K562 (cell line): ENCODE data around the gene PDGFA. TPM values are rescaled to one million over a fixed set of nuclear protein-coding genes. Genes with fewer than 3 reads are reported as not detected.

Experiments used
- ETS1 ChIP-seq: conservative IDR thresholded peaks from 2 replicates; pipeline ENCODE4 v1.6.1; 2011; ENCODE audit warnings: low read depth, mild to moderate bottlenecking, low read length; ENCODE audit not compliant: control insufficient read depth
- KDM4B ChIP-seq, 2 experiments: fragments of 450-650 bp in 1 of 2; sonication (generic) in 1 of 2; IDR thresholded peaks; 2 replicates each; pipeline ENCODE4 v1.6.1; 2016 to 2017; ENCODE audit warnings: borderline replicate concordance in 2 of 2, antibody characterized with exemption in 1 of 2, low read depth in 1 of 2, mild to moderate bottlenecking in 1 of 2
- KLF10 ChIP-seq: fragments of 250-450 bp; sonication (Bioruptor Pico); IDR thresholded peaks from 2 replicates; pipeline ENCODE4 v1.6.1; 2021; ENCODE audit warnings: matching md5 sums
- NFXL1 ChIP-seq: fragments of 450-650 bp; formaldehyde crosslinking; IDR thresholded peaks from 2 replicates; pipeline ENCODE4 v1.4.0; 2021; ENCODE audit warnings: mild to moderate bottlenecking
- NKRF ChIP-seq: fragments of 450-650 bp; IDR thresholded peaks from 2 replicates; pipeline ENCODE4 v1.6.1; 2016; ENCODE audit warnings: borderline replicate concordance
- NRF1 ChIP-seq, 2 experiments: fragments of 450-650 bp; IDR thresholded peaks in 1 of 2; conservative IDR thresholded peaks in 1 of 2; 2 replicates each; pipeline ENCODE4 v1.6.1; 2014; ENCODE audit warnings: mild to moderate bottlenecking in 2 of 2
- PCBP2 ChIP-seq: fragments of 200-400 bp; formaldehyde crosslinking; IDR thresholded peaks from 2 replicates; pipeline ENCODE4 v1.6.1; 2018; ENCODE audit warnings: low read length, low read depth, mild to moderate bottlenecking, moderate library complexity; ENCODE audit not compliant: poor library complexity, severe bottlenecking
- ZC3H4 ChIP-seq: sonication (generic); formaldehyde crosslinking; IDR thresholded peaks from 2 replicates; pipeline ENCODE4 v1.9.0; 2021; ENCODE audit warnings: missing genetic modification reagents, borderline replicate concordance
- ZNF354B ChIP-seq: fragments of 250-450 bp; sonication (Bioruptor Pico); IDR thresholded peaks from 2 replicates; pipeline ENCODE4 v1.4.0; 2020
- ZNF609 ChIP-seq: sonication (generic); formaldehyde crosslinking; IDR thresholded peaks from 2 replicates; pipeline ENCODE4 v1.8.1; 2023; ENCODE audit warnings: missing genetic modification reagents, mild to moderate bottlenecking, borderline replicate concordance
- polyA plus RNA-seq, 8 experiments: library from polyadenylated mRNA; depleted of rRNA in 4 of 8; stranded (reverse) in 5 of 8; unstranded in 3 of 8; fragments of >200 nt; fragmentation: Nextera tagmentation in 2 of 8; fragmentation: Illumina TruSeq in 1 of 8; extraction: Ambion mirVana in 2 of 8; extraction: Trizol in 1 of 8; gene quantifications; 2 replicates each; pipeline versions ENCODE4 v1.2.1 to v1.2.3, GENCODE V29; 2011 to 2014; ENCODE audit warnings: inconsistent platforms in 1 of 8, missing spikeins in 1 of 8
- total RNA-seq, 7 experiments: library from RNA; depleted of rRNA in 6 of 7; stranded (reverse); fragments of >200 nt in 6 of 7; fragmentation: Illumina TruSeq in 2 of 7; extraction: Trizol in 2 of 7; gene quantifications; 2 replicates each; pipeline versions ENCODE4 v1.2.1 to v1.2.3, GENCODE V29; 2011 to 2021; ENCODE audit warnings: low replicate concordance in 1 of 7
- TF ChIP-seq, protein P1 (sequence below): fragments of 450-650 bp; conservative IDR thresholded peaks from 2 replicates; pipeline ENCODE4 v1.6.1; 2016; ENCODE audit warnings: missing genetic modification characterization, low read depth, mild to moderate bottlenecking, missing compliant biosample characterization, moderate library complexity

PDGFA gene
- total and polyA plus RNA-seq, 9 of the 15 experiments (the other 6 are each of a cell fraction or from before 2014, with no cell fraction given) = 2.5 to 10.2 (median 4.6) TPM

DNA sequence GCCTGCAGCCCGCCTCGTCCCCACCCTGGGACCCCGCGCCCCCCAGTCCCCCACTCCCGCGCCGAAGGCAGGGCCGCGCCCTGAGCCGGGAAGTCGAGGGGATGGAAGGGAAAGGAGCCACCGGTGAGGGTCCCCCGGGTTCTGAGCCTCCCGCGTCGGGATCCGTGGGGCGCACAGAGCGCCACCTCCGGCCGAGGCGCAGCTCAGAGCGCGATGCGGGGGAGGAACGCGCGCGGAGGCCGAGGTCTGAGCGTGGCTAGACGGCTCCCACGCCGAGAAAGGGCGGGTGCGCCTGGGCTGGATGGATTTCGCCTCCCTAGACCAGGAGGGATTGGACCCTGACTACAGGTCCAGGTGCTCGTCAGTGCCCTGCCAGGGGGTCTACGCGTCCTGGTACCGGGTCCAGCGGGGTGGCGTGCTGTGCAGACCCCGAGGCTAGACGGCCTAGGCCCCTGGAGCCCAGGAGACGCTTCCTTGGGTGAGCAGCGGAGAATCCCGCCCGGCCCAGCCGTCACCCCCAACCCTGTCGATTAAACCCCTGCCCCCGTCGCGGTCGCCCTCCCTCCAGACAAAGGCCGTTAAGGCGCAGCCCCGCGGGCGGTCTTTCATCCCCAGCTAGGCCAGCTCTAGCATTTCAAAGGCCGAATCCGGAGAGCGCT is 986 bp upstream of the PDGFA start (continued):
- TF ChIP-seq ETS1 (no peak), KDM4B (IDR thresholded peaks at IDR 0.05; ENCODE audit: borderline replicate concordance in 2 of 2, low read depth in 1 of 2) (no peak), NFXL1 (CRISPR knock-in tag) (no peak), ZC3H4 (CRISPR knock-in tag) (no peak), ZNF609 (no peak), PCBP2 (no peak), NRF1 (conservative IDR thresholded peaks at IDR 0.05 in 1 of 2, IDR thresholded peaks at IDR 0.05 in 1 of 2) (0 out of 4 replicates have a peak, but pooled peaks of 1 of the 2 experiments have one; percentile 9), KLF10 (CRISPR knock-in tag) (no peak), ZNF354B (CRISPR knock-in tag) (no peak), NKRF (no peak)
- TF ChIP-seq, protein P1, sequence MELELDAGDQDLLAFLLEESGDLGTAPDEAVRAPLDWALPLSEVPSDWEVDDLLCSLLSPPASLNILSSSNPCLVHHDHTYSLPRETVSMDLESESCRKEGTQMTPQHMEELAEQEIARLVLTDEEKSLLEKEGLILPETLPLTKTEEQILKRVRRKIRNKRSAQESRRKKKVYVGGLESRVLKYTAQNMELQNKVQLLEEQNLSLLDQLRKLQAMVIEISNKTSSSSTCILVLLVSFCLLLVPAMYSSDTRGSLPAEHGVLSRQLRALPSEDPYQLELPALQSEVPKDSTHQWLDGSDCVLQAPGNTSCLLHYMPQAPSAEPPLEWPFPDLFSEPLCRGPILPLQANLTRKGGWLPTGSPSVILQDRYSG (tag) = no peak
